Stimulated activated CD4-positive, alpha-beta T cell treated with anti-CD3 and anti-CD28 coated beads, Interleukin-12 subunit alpha, Interleukin-12 subunit beta, amount 100 ng/mL, for 48 hours (primary cell): ENCODE data around the gene GNAL.

Experiments used
- DNase-seq, 3 donors: peaks; one replicate each; pipeline ENCODE4 v3.0.0-alpha.2; 2020; ENCODE audit warnings: low read depth in 2 of 3, low spot score in 1 of 3

Gene GNAL

DNA sequence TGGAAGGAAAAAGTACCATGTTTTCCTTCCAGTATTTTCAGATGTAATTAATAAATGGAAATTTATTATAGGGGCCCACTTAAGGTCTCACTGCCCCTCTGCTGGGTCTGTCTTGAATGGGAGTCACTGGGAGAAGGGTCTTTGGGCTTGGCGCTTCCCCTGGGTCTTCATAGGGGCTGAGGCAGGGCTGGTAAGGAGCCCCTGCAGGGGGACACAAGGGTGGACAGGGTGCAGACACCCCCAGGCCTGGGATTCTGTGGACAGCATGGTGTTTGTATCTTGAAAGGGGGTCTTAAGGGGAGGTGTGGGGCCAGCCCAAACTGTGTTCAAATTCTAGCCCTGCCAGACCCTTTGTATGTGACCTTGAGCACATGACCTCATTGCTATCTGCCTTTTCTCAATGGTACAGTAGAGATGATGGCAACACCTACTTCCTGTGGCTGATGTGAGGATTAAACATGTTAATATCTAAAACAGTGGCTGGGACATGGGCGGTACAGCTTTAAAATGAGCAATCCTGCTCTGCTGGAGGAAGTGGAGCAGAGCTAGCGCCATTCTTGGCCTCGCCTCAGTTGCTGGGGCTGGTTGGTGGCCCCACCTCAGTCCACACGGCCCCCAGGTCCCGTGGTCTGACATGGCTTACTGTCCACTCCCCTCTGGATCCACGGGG, 71.6 kb downstream of the GNAL start:
- no peak for DNase-seq

DNA sequence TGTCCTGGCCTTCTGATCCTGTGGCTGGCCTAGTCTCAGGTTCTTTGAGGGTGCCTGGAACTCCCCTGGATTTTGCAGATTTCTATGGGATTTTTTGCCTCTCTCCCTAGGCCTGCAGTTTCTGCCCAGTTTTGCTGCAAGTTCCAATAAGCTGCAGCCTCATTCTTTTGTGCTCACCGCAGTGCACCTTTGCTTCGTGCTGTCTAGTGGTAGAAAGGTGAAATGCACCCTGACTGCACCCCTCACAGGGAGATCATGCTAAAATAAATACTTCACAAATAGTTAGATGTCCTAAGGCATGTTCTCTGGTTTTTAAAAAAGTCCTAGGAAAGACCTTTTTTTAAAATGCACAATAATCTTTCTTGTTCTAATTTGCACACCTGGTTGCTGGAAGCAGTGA, 72.5 kb downstream of the GNAL start:
- DNase-seq, result no peak

DNA sequence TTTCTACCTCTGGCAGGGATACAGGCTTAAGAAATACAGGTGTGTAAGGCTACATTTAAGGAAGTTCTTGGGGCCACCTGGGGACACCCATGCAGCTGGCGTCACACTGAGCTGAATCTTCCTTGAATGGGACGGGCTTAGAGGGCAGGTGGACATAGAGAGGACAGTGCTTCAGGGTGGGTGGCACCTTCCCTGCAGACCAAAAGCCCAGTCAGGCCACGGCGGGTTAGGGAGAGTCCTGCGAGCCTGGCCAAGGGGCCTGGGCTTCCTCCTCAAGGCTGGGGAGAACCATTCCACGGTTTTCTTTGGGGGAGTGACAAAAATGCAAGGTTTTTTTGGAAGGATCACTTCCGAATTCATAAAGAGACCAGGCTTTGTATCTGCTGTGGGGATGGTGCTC, 73.4 kb downstream of the GNAL start:
- no peak for DNase-seq

DNA sequence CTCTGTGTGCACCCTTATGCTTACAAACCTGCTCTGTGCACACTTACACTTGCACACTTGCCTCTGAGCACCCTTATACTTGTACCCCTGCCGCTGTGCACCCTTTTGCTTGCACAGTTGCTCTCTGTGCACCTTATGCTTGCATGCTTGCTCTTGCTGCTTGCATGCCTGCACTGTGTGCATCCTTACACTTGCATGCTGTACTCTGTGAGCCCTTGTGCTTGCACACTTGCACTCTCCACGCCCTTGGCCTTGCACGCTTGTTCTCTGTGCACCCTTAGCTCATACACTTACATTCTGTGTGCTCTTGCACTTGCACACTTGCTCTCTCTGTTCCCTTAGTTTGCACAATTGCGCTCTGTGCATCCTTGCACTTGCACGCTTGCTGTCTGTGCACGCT, 78.3 kb downstream of the GNAL start:
- no peak for DNase-seq

DNA sequence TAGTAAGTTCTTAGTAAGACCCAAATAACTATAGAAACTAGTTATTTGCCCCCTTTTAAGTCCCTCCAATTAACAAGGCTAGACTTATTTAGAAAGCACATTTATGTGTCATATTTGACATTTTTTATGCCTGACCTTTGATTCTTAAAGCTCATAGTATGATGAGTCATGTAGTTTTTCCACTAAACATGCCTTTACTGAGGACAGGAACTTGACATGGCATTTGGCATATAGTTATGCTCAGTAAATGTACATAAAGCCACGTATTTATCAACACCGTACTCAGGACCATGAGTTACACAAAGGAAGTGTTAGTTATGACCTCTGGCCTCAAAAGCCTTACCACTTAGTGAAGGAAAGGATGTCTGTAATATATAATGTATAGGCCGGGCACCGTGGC, 78.9 kb downstream of the GNAL start:
- no peak for DNase-seq

DNA sequence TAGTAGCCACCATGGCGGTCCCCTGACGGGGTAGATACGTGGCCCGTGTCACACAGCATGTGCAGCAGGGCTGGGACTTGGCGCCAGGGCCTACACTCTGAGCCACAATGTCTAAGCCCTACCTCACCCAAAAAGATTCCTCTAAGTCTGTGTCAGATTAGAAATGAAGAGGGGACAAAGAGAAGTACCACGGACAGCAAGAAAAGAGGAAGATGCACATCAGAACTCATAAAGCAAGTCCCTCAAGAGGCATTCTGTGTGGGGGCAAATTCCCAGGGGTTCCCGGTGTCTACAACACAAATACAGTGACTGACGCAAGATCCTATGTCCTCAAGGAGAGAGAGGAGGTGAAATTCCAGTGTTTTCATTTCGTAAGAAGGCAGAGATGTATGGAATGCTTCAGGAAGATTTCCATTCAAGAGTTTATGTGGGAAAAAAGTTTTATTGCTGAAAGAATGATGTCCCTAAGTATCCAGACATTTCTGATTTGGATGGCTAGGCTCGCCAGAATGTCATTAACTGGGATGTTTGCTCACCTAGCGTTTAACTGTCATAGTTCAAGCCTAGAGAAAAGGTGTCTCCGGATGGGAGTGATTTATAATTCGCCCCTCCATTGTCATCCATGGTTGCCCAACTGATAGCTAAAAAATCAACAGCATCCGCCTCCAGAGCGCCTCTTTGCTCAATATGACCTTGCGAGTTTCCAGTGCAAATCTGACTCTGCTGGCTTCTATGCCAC, 86.5 kb downstream of the GNAL start:
- DNase-seq, result no peak

DNA sequence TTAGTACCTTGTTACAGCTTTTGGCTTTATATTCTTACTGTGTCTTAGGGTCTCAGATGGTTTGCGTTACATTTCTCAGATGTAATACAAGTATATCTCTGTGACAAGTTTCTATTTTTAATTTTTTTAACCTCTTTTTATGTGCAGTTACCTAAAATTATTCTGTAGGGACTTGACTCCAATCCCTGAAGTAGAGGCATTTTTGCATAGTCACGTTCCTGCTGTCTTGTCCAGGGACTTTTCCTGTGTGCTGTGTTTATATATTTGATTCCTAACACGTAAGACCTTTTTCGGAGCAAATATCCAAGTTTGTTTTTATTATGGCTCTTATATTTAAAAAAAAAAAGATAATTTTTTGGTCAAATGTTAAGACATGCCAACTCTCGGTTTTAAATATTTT, 91.0 kb downstream of the GNAL start:
- no peak for DNase-seq

DNA sequence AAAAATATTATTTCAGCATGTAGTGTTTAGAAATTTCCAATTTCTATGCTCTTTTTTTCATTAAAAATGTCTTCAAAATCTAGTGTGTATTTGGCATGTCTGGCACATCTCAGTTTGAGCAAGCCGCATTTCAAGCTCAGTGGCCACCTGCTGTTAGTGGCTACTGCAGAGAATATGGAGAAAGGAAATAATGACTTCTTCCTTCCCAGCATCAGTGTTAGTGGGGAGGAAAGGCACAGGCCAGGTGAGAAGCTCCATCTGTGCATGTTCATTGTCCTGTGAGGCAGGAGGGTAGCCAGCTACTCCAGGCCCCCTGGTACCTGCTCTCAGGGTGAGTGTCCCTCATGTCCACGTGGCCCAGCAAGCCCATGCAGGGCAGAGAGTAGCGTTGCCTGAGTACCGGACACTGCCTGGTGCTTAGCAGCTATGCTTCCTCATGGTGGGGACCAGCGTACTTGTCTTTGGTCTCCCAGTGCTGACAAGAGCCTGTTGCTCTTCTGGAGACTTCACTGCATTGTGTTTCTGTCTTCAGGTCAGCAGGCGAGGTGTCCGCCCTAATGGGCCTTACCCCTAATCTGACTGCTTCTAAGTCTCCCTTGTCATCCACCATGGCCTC, 94.8 kb downstream of the GNAL start:
- DNase-seq, result no peak

DNA sequence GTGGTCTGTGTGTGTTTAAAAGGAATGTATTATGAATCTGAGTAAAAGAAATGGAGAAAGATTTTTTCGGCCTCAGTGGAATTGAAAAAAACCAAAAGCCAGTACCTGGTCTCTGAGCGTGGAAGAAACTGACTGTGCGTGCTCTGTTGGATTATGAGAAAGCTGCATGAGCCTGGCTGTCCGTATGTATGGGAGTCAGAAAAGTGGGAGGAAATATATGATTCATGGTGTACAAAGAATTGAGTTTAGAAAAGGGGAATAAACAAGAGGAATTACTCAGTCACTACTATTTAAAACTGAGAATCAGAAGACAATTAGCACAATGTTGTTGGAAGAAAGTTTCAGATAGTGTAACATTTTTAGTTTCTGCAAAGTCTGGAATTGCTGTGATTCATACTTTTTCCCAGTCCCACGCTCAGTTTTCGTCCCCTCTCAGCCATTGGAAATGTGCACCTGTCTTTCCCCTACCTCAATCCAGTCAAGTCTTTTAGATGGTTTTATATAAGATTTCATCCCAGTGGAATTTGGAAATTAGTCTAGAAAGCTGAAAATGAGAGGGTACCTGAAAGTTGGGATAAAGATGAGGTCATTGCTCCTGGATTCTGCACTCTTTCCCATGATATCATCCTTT, 95.7 kb downstream of the GNAL start:
- no peak for DNase-seq

DNA sequence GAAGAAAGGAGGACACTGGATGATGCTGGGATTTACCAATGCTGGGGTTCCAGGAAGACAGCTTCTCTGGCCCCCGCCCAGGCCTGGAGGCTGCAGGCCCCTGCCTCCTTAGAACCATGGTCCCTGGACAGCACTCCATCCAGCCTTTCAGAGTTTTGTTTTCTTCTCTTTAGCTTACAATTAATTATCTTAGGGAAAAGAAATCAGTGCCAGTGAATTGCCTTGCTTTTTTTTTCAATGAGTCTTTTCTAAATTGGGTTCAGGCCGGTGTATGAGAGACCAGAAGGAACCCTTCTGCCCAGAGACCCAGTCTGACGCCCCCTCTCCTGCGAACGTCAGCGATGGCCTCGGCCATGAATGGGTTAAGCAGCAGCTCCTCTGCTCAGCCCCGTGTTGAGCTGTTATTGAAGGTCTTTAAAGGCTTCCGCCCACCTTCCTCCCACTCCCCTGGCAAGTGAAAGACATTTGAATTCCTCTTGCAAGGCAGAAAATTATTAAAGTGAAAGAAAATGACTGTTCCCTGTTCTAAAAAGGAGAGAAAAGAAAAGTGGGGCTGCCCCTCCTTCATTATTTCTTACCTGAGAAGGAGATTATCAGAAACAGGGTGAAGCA, 96.5 kb downstream of the GNAL start:
- no peak for DNase-seq

DNA sequence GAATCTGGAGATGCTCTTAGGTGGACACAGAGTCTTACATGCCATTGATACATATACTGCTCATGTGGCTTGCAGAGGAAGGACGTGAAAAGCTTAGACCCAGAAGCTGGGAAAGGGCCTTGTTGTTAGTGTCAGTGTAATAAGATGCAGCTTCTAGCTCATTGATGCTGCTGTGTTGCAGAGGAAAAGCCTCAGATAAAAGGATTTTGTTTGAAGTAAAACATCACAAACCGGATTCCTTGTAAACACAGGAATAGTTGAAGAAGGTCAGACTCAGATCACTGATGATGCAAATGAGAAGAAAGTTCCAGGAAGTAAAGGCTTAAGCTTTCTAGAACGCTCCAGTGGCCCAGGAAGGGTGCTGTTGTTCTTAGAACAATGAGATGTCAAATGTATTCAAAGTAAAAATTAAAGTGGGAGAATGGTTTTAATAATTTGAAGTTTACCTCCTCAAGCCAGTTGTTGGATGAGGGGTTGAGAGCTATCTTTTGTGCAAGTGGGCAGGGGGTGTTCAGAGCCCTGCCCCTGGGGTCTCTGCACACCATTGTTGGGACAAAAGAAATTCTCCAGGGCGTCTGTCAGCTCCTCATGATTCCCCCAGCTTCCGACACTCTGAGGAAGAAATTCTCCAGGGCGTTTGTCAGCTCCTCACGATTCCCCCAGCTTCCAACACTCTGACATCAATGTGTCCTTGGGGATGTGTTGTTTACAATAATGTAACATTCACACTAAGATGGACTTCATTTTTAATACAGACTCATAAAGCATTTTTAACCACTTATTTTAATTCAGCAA, 100.8 kb downstream of the GNAL start:
- DNase-seq, result no peak

DNA sequence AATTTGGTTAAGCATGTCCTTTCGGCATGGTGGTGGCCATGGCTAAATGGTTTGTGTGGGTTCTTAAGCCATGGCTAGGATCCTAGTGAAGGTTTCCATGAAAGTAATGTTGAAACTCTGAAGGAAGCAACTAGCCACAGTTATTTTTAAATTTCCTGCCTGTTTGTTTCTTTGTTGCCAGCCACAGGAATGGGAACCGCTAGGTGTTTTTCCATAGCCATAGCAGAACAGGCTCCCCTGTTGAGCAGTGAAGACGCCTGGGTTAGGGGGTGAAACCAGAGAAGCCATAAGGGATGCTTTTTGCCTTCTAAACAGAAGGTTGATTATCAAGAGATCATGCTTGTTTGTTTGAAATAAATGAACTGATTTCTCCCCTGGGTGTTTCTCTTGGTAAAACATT, 102.1 kb downstream of the GNAL start:
- no peak for DNase-seq

DNA sequence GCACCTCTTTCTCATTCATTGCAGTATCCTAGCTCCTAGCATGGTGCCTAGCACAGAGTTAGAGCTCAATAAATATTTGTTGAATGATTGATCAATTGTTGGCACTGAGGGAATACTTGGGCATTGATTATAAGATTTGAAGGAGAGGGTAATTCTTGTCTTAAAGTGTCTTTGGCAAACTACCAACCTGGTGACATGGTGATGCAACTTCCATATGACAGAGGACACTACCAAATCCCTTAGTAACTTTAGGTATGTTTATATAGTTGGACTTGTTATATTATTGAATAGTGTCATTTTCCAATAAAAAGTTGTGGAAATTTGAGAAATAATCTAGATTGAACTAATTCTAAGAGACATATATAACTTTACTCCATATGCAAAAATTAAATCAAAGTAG, 103.6 kb downstream of the GNAL start:
- no peak for DNase-seq

DNA sequence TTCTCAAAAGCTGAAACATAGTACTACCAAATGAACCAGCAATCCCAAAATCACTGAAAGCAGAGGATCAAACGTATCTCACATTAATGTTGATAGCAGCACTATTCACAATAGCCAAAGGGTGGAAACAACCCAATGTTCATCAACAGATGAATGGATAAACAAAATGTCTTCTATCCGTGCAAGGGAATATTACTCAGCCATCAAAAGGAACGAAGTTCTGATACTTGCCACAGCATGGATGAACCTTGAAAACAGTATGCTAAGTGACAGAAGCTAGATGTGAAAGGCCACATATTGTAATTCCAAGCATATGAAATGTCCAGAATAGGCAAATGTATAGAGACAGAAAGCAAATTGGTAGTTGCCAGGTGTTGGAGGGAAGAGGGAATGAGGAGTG, 105.1 kb downstream of the GNAL start:
- no peak for DNase-seq

DNA sequence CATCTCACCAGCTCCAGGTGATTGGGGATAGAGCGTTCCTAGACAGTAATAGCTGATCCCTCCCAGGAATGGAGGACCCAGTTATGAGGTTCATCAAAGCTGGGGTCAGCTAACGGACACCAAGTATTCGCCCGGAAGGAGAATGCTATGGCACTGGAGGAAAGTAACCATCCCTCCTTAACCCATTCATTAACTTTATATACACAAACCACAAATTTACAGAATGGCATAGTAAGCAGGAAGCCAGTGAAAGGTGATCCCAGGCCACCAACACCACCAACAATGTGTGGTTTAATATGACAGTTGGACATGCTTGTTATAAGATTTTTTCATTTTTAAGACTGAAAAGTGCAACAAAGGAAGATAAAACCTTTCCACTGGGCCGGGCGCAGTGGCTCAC, 106.9 kb downstream of the GNAL start:
- no peak for DNase-seq

DNA sequence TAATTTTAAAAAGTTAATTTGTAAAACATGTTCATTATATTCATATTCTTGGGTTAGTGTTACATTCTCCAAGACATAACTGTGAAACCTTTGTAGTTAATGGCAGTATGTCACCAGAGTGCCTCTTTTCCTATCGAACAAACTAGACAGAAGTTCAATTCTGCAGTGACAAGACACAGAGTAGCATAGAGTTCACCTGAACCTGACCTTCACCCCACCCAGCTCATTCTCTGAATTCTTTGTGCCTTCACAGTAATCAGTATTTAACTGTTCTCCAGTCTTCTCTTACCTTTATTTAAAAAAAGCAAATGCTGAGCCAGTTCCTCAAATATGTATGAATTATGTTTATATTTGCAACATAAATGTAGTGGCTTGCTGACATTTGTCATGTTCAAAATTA, 109.2 kb downstream of the GNAL start:
- no peak for DNase-seq

DNA sequence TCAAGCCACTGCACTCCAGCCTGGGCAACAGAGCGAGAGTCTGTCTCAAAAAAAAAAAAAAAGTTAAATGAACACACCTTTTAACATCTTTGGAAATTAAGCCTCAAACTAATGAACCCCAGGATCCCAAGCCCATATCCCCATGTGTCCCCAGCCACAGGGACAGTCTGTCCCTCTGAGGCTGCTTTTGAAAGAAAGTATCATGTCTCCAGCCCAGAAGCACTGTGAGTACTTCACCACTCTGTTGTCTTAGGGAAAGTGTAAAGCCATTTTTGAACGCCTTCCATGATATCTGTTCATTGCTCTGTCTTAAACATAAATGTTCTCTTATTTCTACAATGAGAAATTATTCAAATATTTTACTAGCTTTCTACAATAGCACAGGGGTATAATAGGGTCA, 110.0 kb downstream of the GNAL start:
- no peak for DNase-seq

DNA sequence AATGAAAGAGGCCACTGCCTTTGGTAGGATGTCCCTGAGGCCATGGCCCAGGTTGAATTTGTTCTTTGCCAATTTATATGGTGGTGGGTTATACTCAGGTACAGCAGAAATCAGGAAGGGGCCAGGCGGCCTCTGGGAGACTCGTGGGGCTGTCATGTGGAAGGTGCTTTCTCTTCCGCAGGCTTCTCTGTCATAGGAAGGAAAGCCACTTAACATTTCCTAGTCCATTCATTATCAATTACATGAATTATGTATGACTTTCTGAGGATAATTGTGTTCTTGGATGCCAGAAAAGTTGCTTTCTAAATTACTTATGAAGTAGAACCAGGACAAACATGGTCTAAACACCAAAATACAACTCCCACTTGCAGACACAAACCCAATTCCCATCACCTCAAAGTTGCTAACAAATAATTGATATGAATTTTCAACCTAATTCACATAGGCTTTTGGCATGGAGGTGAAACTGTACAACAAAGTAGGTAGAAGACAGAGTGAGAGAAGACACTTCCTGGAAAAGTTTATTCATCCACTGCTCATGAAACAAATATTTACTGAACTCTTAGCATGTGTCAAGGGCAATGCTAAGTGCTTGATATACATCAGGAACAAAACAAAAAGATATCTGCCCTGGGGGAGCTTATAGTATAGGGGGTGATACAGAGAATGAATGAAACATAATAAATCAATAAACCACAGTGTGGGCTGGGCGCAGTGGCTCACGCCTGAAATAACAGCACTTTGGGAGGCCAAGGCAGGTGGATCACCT, 111.7 kb downstream of the GNAL start:
- DNase-seq, result no peak

DNA sequence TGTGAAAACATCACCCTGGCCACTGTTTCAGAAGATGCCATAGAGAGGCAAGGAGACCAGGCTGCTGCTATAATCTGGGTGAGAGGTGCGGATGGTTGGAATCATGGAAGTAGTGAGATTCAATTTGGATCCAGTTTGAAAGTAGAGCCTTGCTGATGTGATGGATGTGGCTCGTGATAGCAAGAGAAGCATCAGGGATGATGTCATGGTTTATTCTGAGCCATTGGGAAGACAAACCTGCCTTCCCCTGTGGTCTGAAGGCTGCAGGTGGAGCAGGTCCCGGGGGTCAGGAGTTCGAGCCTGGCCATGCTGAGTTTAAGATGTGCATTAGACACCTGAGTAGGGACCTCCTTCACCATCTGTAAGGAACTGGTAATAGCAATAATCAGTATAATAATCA, 112.5 kb downstream of the GNAL start:
- no peak for DNase-seq

DNA sequence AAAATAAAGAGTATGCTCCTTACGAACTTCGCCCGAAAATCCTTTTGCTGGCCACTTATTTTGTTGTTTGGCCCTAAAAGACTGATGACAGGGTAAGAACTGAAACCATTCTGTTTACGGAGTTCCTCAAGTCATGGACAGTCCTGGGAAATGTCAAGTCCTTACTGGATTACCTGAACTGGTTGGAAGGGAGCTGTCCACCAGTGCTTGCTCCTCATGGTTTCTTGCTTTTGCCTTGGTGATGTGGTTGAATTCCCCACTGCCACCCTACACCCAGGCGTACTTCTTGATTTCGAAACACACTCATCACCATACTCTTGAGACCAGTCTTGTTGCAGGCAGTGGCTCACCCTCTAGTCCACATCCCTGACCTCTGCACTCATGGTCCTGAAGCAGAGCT, 113.1 kb downstream of the GNAL start:
- no peak for DNase-seq
